Limb (tissue), 2 donors: ENCODE measurements around the gene OR10K2.

Source experiments
- DNase-seq, 2 donors: peaks; one replicate each; pipeline ENCODE4 v3.0.0-alpha.2; 2016; ENCODE audit errors: extremely low spot score in 2 of 2

The OR10K2 gene

GRCh38 chr1:158371188-158371953 lies 54.7 kb downstream of the OR10K2 start:
- DNase-seq = no peak
